DOHH2 (cell line): ENCODE data around the gene CAMKMT.

Experiments used
- CTCF ChIP-seq: fragments of 200-600 bp; sonication (generic); IDR thresholded peaks from one replicate; pipeline ENCODE4 v1.5.1; 2014; ENCODE audit warnings: antibody characterized with exemption, mild to moderate bottlenecking, low read depth, low read length; ENCODE audit not compliant: poor library complexity, severe bottlenecking
- EZH2phosphoT487 ChIP-seq: fragments of 200-600 bp; sonication (generic); IDR thresholded peaks from 2 replicates; pipeline ENCODE4 v1.6.1; 2017; ENCODE audit warnings: borderline replicate concordance, mild to moderate bottlenecking, antibody characterized with exemption, low read length, moderate library complexity, mixed read lengths

- no peak for TF ChIP-seq CTCF
- TF ChIP-seq EZH2phosphoT487 = no peak
Measured at GRCh38 chr2:44686561-44686960, 324.8 kb downstream of the CAMKMT start.
